Lung (tissue), 12 donors: Measurements from ENCODE around the gene UBE2J1. TPM values are rescaled to one million over a fixed set of nuclear protein-coding genes. Genes with fewer than 3 reads are reported as not detected.
A peak's percentile ranks its signal among the peaks of the same experiment; 100 is the strongest.

Experiments
- ATAC-seq: fragments of 200-7000 bp; cut with Tn5 transposase; one replicate; pipeline ENCODE4 v1.9.1; 2020; ENCODE audit warnings: moderate number of reproducible peaks; ENCODE audit not compliant: insufficient read depth, low FRiP score
- DNase-seq, 3 donors: peaks; one replicate each; pipeline ENCODE4 v3.0.0-alpha.2; 2013 to 2017
- H3K27ac ChIP-seq, 2 donors: one replicate each; pipeline ENCODE4 v1.5.1; 2013; ENCODE audit warnings: mild to moderate bottlenecking in 2 of 2, moderate library complexity in 2 of 2, control low read depth in 1 of 2, inconsistent platforms in 1 of 2, low read depth in 1 of 2, low read length in 1 of 2
- H3K27me3 ChIP-seq, 3 donors: one replicate each; pipeline ENCODE4 v1.5.1; 2013; ENCODE audit warnings: low read length in 2 of 3; ENCODE audit not compliant: control insufficient read depth in 3 of 3, insufficient read depth in 3 of 3
- H3K36me3 ChIP-seq, 4 donors: one replicate each; pipeline ENCODE4 v1.5.1; 2013; ENCODE audit warnings: low read length in 4 of 4, mild to moderate bottlenecking in 1 of 4, moderate library complexity in 1 of 4; ENCODE audit not compliant: control insufficient read depth in 4 of 4, insufficient read depth in 4 of 4
- H3K4me1 ChIP-seq, 5 donors: one replicate each; pipeline ENCODE4 v1.5.1; 2013; ENCODE audit warnings: low read length in 5 of 5, mild to moderate bottlenecking in 2 of 5, moderate library complexity in 1 of 5; ENCODE audit not compliant: control insufficient read depth in 5 of 5, insufficient read depth in 5 of 5
- H3K4me3 ChIP-seq: one replicate; pipeline ENCODE4 v1.5.1; 2013; ENCODE audit warnings: mild to moderate bottlenecking, control low read depth, moderate library complexity
- H3K9ac ChIP-seq, 2 donors: one replicate each; pipeline ENCODE4 v1.5.1; 2013; ENCODE audit warnings: low read length in 2 of 2, control low read depth in 1 of 2; ENCODE audit not compliant: insufficient read depth in 1 of 2
- H3K9me3 ChIP-seq, 4 donors: one replicate each; pipeline ENCODE4 v1.5.1; 2013; ENCODE audit warnings: low read length in 3 of 4, mild to moderate bottlenecking in 1 of 4, moderate library complexity in 1 of 4; ENCODE audit not compliant: control insufficient read depth in 4 of 4, insufficient read depth in 3 of 4
- WGBS, 2 donors: extraction: QIAGEN DNeasy Blood & Tissue Kit; methylation state at CpG; one replicate each; pipeline ENCODE4 v1.1.7; 2013; 5-methylcytosine and 5-hydroxymethylcytosine counted together
- polyA plus RNA-seq, 2 donors: library from polyadenylated mRNA; stranded (reverse); fragments of 200-250 nt; gene quantifications; one replicate each; pipeline ENCODE4 v1.2.1, GENCODE V29; 2013
- total RNA-seq, 2 donors: library from RNA; depleted of rRNA in 1 of 2; stranded (reverse); fragments of >200 nt in 1 of 2; gene quantifications; one replicate each; pipeline ENCODE4 v1.2.1, GENCODE V29; 2014 to 2021
- TF ChIP-seq, protein P1 (sequence below): IDR thresholded peaks from 2 replicates; pipeline ENCODE4 v1.5.1; 2012; ENCODE audit warnings: mild to moderate bottlenecking; ENCODE audit errors: control extremely low read depth, extremely low read depth
- donor health status: control.
- donor health status: control.
- donor health status: Bipolar disorder and iron deficiency.
- donor health status: healthy.
- donor health status: DM: yes; HTN: yes; CAD: no.

The UBE2J1 gene
- total and polyA plus RNA-seq, 4 donors: 24.3 to 51.0 (median 41.5) TPM

DNA sequence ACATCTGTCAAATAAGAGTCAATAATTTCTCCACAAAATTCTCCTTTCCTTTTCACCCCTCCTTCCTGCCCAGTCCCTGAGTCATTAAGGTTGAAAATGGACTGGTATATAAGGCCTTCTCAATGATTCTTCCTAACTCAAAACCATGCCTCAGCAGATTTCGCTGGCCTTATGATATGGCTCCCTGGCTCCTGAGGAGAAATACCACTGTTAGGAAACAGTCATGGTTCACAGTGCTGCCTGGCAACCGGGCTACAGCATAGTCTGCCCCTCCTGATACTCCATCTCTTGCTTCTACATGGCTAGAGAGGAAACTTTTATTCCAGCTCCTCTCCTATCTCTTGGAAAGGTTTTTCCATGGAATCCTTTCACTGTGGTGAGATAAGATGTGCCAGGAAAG, 4.7 kb downstream of the UBE2J1 start:
- Histone ChIP-seq H3K4me1 (peaks cover 3 to 33% (median 13%) of the 10 kb centered on the region in 5 donors), H3K4me3 (no peak overlapping the region), H3K36me3 (no peaks in the 10 kb centered on the region), H3K27ac (no peak overlapping the region), H3K27me3 (no peaks in the 10 kb centered on the region), H3K9ac (no peak overlapping the region), H3K9me3 (no peaks in the 10 kb centered on the region)
- ATAC-seq (no peak), DNase-seq (peak in 1 of 3 donors; percentile 47)
- TF ChIP-seq, protein P1, sequence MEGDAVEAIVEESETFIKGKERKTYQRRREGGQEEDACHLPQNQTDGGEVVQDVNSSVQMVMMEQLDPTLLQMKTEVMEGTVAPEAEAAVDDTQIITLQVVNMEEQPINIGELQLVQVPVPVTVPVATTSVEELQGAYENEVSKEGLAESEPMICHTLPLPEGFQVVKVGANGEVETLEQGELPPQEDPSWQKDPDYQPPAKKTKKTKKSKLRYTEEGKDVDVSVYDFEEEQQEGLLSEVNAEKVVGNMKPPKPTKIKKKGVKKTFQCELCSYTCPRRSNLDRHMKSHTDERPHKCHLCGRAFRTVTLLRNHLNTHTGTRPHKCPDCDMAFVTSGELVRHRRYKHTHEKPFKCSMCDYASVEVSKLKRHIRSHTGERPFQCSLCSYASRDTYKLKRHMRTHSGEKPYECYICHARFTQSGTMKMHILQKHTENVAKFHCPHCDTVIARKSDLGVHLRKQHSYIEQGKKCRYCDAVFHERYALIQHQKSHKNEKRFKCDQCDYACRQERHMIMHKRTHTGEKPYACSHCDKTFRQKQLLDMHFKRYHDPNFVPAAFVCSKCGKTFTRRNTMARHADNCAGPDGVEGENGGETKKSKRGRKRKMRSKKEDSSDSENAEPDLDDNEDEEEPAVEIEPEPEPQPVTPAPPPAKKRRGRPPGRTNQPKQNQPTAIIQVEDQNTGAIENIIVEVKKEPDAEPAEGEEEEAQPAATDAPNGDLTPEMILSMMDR: no peak
- WGBS, 2 donors: 51 to 70% methylated on average over 2 of the region's 2 CpGs

DNA sequence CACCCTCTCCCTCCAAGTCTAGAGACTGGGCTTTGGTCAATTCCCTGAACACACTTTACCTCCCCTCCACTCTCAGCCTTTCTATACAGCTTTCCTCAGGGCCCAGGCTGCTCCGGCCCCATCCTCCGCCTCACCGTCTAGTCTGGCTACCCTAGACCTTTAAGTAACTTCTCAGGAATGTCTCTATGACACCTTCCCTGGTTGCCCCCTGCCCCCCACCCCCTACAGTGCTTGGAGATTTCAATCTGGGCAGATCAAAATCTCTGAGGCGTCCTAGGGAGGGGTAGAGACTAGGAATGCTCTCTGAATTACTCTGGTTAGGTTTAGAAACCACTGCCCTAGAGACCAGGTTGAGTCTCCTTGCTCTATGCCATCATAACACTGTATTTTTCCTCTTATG, 6.1 kb downstream of the UBE2J1 start:
- Histone ChIP-seq H3K4me1 (peaks cover 3 to 32% (median 10%) of the 10 kb centered on the region in 5 donors), H3K27ac (no peak overlapping the region), H3K4me3 (no peak overlapping the region), H3K9ac (no peak overlapping the region), H3K9me3 (no peaks in the 10 kb centered on the region), H3K36me3 (peaks cover under 1 to 5% (median 5%) of the 10 kb centered on the region in 4 donors), H3K27me3 (no peaks in the 10 kb centered on the region)
- TF ChIP-seq, protein P1: no peak
- ATAC-seq (no peak), DNase-seq (no peak)
- WGBS, 2 donors: 87 to 88% methylated on average over 4 of the region's 4 CpGs

DNA sequence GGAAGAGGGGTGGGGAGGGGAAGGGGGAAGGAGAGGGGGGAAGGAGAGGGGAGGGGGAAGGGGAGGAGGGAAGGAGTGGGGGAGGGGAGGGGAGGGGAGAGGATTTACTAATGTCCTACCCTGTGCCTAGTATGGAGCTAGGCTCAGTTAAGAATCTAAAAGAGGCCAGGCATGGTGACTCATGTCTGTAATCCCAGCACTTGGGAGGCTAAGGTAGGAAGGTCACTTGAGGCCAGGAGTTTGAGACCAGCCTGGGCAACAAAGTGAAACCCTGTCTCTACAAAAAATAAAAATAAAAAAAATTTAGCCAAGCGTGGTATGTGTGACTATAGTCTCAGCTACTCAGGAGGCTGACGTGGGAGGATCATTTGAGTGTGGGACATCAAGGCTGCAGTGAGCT, 13.0 kb downstream of the UBE2J1 start:
- WGBS, 2 donors: 89% methylated on average over 2 of the region's 2 CpGs
- TF ChIP-seq, protein P1: no peak
- H3K27me3 ChIP-seq: no peaks in the 10 kb centered on the region
- peaks cover 12 to 29% (median 26%) of the 10 kb centered on the region in 4 donors for H3K36me3 ChIP-seq
- peaks cover 0 to 7% (median 0%) of the 10 kb centered on the region in 5 donors for H3K4me1 ChIP-seq
- H3K27ac ChIP-seq: no peak overlapping the region
- ATAC-seq (no peak), DNase-seq (no peak)
- H3K9me3 ChIP-seq: no peaks in the 10 kb centered on the region
- no peak overlapping the region for H3K4me3 ChIP-seq
- no peak overlapping the region for H3K9ac ChIP-seq

DNA sequence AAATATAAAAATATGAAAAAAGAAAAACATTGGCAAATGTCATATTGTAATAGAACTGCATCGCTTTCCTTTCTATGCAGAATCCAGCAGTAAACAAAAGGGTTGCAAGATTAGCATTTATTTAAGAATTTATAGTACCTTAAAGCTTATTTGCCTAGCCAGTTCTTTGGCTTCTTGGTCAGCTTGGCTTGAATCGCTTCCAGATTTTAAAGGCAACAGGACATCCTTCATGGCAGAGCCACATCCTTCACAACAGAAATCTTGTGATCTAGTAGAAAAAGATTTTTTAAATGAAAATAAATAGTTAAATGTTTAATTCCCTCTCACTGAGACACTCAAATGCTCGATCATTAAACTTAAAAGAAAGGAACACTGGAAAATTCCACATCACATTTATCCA, 17.4 kb downstream of the UBE2J1 start:
- Histone ChIP-seq H3K9ac (no peak overlapping the region), H3K4me1 (peaks cover 0 to under 1% (median 0%) of the 10 kb centered on the region in 5 donors), H3K27ac (no peak overlapping the region), H3K36me3 (peaks cover 8 to 35% (median 32%) of the 10 kb centered on the region in 4 donors), H3K9me3 (no peaks in the 10 kb centered on the region), H3K4me3 (no peak overlapping the region), H3K27me3 (no peaks in the 10 kb centered on the region)
- TF ChIP-seq, protein P1: no peak
- 78 to 84% methylated on average over 3 of the region's 3 CpGs for WGBS, 2 donors
- ATAC-seq (no peak), DNase-seq (no peak)
